ENCODE measurements around the gene SAMD10.

GRCh38 chr20:63955827-63956663 lies 23.4 kb downstream of the SAMD10 start, which contains the start of gene UCKL1:
- TF ChIP-seq POLR2A (IDR thresholded peaks at IDR 0.05) (peak; percentile 63 to 75), CTCF (IDR thresholded peaks at IDR 0.05) (peak in 1 of 6 experiments; percentile 1)

Data from adrenal gland (tissue), 5 donors.